Measurements from ENCODE around the gene HOXD8.

HOXD8 gene

DNA sequence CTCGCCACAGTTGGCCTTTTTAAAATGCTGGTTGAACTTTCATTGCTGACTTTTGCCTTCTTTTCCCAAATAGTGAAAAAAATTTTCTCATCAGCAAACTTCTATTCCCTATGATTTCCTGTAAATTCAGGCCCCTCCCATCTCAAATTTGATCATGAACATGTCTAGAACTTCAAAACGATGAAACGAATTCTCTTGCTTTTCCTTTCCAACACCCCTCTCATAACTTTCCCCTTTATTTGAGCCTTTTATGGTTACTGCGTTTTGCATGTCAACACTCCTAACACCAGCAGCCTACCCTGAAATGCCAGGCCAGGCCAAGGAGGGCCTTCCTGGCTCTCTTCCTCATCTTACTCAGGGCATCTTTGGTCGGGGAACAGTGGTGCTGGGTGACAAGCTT lies 38.6 kb upstream of the HOXD8 start:
- Histone ChIP-seq H2AFZ (ENCODE audit: low read depth, low read length, severe bottlenecking) (no peak overlapping the region), H3K36me3 (ENCODE audit: low read length) (no peaks in the 10 kb centered on the region), H3K9me2 (replicated peaks; ENCODE audit: insufficient read depth, low read length) (no peaks in the 10 kb centered on the region), H3K9me3 (ENCODE audit: insufficient read depth, low read length) (no peaks in the 10 kb centered on the region), H4K20me1 (ENCODE audit: low read depth, low read length) (no peaks in the 10 kb centered on the region), H3F3A (ENCODE audit: insufficient read depth) (no peaks in the 10 kb centered on the region), H3K4me3 (ENCODE audit: insufficient read depth, low read length, poor library complexity, severe bottlenecking) (no peak overlapping the region), H3K27me3 (ENCODE audit: low read length) (no peaks in the 10 kb centered on the region), H3K9ac (ENCODE audit: low read length) (no peak overlapping the region), H3K79me2 (ENCODE audit: insufficient read depth, low read length) (no peaks in the 10 kb centered on the region), H3K27ac (ENCODE audit: low read depth, low read length) (no peak overlapping the region), H3K4me2 (ENCODE audit: low read depth, low read length, poor library complexity, severe bottlenecking) (no peak overlapping the region)
- TF ChIP-seq, protein P1, sequence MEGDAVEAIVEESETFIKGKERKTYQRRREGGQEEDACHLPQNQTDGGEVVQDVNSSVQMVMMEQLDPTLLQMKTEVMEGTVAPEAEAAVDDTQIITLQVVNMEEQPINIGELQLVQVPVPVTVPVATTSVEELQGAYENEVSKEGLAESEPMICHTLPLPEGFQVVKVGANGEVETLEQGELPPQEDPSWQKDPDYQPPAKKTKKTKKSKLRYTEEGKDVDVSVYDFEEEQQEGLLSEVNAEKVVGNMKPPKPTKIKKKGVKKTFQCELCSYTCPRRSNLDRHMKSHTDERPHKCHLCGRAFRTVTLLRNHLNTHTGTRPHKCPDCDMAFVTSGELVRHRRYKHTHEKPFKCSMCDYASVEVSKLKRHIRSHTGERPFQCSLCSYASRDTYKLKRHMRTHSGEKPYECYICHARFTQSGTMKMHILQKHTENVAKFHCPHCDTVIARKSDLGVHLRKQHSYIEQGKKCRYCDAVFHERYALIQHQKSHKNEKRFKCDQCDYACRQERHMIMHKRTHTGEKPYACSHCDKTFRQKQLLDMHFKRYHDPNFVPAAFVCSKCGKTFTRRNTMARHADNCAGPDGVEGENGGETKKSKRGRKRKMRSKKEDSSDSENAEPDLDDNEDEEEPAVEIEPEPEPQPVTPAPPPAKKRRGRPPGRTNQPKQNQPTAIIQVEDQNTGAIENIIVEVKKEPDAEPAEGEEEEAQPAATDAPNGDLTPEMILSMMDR (IDR thresholded peaks at IDR 0.05; ENCODE audit: insufficient read depth, low read length, poor library complexity, severe bottlenecking): no peak
- TF ChIP-seq EZH2phosphoT487 (conservative IDR thresholded peaks at IDR 0.05; ENCODE audit: low read length): no peak

DNA sequence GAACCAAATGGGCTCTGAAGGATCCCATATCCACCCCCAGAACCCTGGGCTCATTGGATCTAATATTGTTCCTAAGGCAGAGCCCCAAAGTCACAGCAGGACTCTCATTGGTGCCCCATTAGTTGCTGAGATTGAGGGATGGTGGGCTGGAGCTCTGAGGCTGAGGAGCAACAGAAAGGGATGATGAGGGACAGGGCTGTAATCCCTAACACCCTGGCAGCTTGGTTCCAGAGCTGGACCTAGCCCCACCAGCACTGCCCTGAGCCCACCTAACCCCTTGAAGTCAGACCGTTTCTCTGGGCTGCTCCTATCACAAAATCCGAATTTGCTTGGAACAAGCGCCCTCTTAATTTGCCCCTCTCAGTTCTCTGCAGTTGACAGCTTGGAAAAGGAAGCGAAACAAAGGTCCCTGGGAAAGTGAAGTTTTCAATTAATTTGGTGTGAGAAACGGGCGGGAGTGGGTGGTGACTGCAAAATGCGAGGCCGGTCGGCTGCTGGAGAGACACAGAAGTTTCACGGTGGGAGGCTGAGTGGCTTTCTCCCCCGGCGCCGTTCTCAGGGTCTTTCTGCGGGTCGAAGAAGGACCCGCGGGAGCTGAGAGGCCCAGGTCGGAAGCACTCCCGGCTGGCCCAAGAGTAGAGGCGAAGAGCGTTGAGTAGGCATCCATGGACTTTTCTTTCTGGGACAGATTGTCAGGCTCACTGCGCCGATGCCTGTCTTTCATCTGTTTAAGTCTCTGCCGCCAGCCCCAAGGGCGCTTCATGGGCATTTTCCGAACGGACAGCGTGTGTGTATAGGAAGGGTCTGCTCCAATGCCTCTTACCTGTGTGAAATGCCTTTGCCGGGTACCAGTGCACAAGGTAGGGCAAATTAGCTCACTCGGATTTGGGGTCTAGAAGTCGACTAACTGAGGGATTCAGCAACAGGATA lies 37.9 kb upstream of the HOXD8 start:
- H4K20me1 ChIP-seq (ENCODE audit: low read depth, low read length): no peaks in the 10 kb centered on the region
- no peaks in the 10 kb centered on the region for H3K9me2 ChIP-seq (replicated peaks; ENCODE audit: insufficient read depth, low read length)
- no peaks in the 10 kb centered on the region for H3F3A ChIP-seq (ENCODE audit: insufficient read depth)
- H3K27me3 ChIP-seq (ENCODE audit: low read length): no peaks in the 10 kb centered on the region
- H2AFZ ChIP-seq (ENCODE audit: low read depth, low read length, severe bottlenecking): no peak overlapping the region
- H3K9ac ChIP-seq (ENCODE audit: low read length): no peak overlapping the region
- H3K4me2 ChIP-seq (ENCODE audit: low read depth, low read length, poor library complexity, severe bottlenecking): no peak overlapping the region
- no peaks in the 10 kb centered on the region for H3K79me2 ChIP-seq (ENCODE audit: insufficient read depth, low read length)
- H3K9me3 ChIP-seq (ENCODE audit: insufficient read depth, low read length): no peaks in the 10 kb centered on the region
- H3K27ac ChIP-seq (ENCODE audit: low read depth, low read length): no peak overlapping the region
- H3K36me3 ChIP-seq (ENCODE audit: low read length): no peaks in the 10 kb centered on the region
- no peak overlapping the region for H3K4me3 ChIP-seq (ENCODE audit: insufficient read depth, low read length, poor library complexity, severe bottlenecking)
- TF ChIP-seq, protein P1 (IDR thresholded peaks at IDR 0.05; ENCODE audit: insufficient read depth, low read length, poor library complexity, severe bottlenecking): no peak
- TF ChIP-seq EZH2phosphoT487 (conservative IDR thresholded peaks at IDR 0.05; ENCODE audit: low read length): no peak

DNA sequence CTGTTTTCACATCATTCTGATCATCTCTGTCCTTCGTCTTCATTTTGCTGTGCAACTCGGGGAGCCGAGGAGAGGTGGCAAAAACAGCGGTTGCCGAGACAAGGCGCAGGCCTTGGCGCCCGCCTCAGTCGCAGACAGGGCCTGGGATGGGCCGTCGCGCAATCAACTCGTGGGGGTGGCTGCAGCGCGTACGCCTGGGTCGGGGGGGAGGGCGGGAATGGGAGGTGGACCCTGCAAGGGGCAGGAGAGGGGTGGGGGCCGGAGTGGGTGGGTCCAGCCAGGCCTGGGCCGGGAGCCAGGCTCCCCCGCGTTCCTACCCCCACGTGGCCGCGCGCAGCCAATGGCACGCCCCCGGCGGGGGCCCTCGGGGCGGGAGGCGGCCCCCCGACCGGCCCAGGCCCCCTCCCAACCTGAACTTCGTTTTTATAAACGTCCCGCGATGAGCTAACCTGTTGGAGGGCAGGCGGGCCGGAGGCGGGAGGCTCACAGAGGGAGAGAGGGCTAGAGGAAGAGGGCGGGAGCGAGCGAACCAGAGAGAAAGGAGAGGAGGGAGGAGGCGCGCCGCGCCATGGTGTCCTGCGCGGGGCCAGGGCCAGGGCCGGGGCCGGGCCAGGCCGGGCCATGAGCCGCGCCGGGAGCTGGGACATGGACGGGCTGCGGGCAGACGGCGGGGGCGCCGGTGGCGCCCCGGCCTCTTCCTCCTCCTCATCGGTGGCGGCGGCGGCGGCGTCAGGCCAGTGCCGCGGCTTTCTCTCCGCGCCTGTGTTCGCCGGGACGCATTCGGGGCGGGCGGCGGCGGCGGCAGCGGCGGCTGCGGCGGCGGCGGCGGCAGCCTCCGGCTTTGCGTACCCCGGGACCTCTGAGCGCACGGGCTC lies 37.0 kb upstream of the HOXD8 start, which contains the start of gene HOXD13:
Gene HOXD13 (plus strand): TSS at position 452 of the 875 bp plus-strand sequence. CDS start 170 bp downstream, at position 622.
- Histone ChIP-seq H4K20me1 (ENCODE audit: low read depth, low read length) (no peaks in the 10 kb centered on the region), H3K9me2 (replicated peaks; ENCODE audit: insufficient read depth, low read length) (no peaks in the 10 kb centered on the region), H3K9me3 (ENCODE audit: insufficient read depth, low read length) (no peaks in the 10 kb centered on the region), H3K9ac (ENCODE audit: low read length) (no peak within 1 kb of the TSS), H3K36me3 (ENCODE audit: low read length) (no peaks in the 10 kb centered on the region), H3K79me2 (ENCODE audit: insufficient read depth, low read length) (no peaks in the 10 kb centered on the region), H3K4me2 (ENCODE audit: low read depth, low read length, poor library complexity, severe bottlenecking) (no peak within 1 kb of the TSS), H3K27me3 (ENCODE audit: low read length) (no peaks in the 10 kb centered on the region), H3K27ac (ENCODE audit: low read depth, low read length) (no peak within 1 kb of the TSS), H3F3A (ENCODE audit: insufficient read depth) (no peaks in the 10 kb centered on the region), H3K4me3 (ENCODE audit: insufficient read depth, low read length, poor library complexity, severe bottlenecking) (no peak within 1 kb of the TSS), H2AFZ (ENCODE audit: low read depth, low read length, severe bottlenecking) (no peak within 1 kb of the TSS)
- TF ChIP-seq, protein P1 (IDR thresholded peaks at IDR 0.05; ENCODE audit: insufficient read depth, low read length, poor library complexity, severe bottlenecking): no peak
- no peak for TF ChIP-seq EZH2phosphoT487 (conservative IDR thresholded peaks at IDR 0.05; ENCODE audit: low read length)
